PFSK-1 (cell line): ENCODE results near the gene TNFRSF19.

ENCODE experiments used
- FOXP2 ChIP-seq: optimal IDR thresholded peaks from 2 replicates; pipeline ENCODE3; 2011; ENCODE audit warnings: borderline replicate concordance, control low read depth, inconsistent platforms; ENCODE audit not compliant: insufficient read depth; ENCODE audit errors: extremely low read length, extremely low read depth
- POLR2AphosphoS5 ChIP-seq: IDR thresholded peaks from 2 replicates; pipeline ENCODE4 v1.6.1; 2012; ENCODE audit warnings: low read depth, mild to moderate bottlenecking, control low read depth, low read length, moderate library complexity
- REST ChIP-seq, 2 experiments: IDR thresholded peaks; 2 replicates each; pipeline versions ENCODE4 v1.6.1 to v1.8.0; 2011 to 2012; ENCODE audit warnings: low read depth in 2 of 2, low read length in 2 of 2, control low read depth in 1 of 2, inconsistent platforms in 1 of 2, mild to moderate bottlenecking in 1 of 2, moderate library complexity in 1 of 2; ENCODE audit not compliant: insufficient read depth in 1 of 2
- SIN3A ChIP-seq: IDR thresholded peaks from 2 replicates; pipeline ENCODE4 v1.6.1; 2012; ENCODE audit warnings: mild to moderate bottlenecking, low read length, moderate library complexity, borderline replicate concordance; ENCODE audit not compliant: insufficient read depth
- TAF1 ChIP-seq: IDR thresholded peaks from 2 replicates; pipeline ENCODE4 v1.6.1; 2012; ENCODE audit warnings: low read length, control low read depth, borderline replicate concordance; ENCODE audit not compliant: insufficient read depth

Gene TNFRSF19

GRCh38 chr13:23703246-23703860, 133.1 kb downstream of the TNFRSF19 start:
- no peak for TF ChIP-seq REST (IDR thresholded peaks at IDR 0.05; ENCODE audit: insufficient read depth in 1 of 2, low read depth in 2 of 2, low read length in 2 of 2)
- no peak for TF ChIP-seq POLR2AphosphoS5
- TF ChIP-seq FOXP2, result no peak
- TF ChIP-seq TAF1, result no peak
- no peak for TF ChIP-seq SIN3A

- TF ChIP-seq FOXP2 (no peak), REST (IDR thresholded peaks at IDR 0.05; ENCODE audit: insufficient read depth in 1 of 2, low read depth in 2 of 2, low read length in 2 of 2) (no peak), POLR2AphosphoS5 (no peak), TAF1 (no peak), SIN3A (no peak)
Observed at GRCh38 chr13:23705583-23705982, 135.4 kb downstream of the TNFRSF19 start.

GRCh38 chr13:23707674-23708073, 137.5 kb downstream of the TNFRSF19 start:
- TF ChIP-seq FOXP2 (no peak), SIN3A (no peak), REST (IDR thresholded peaks at IDR 0.05; ENCODE audit: insufficient read depth in 1 of 2, low read depth in 2 of 2, low read length in 2 of 2) (no peak), TAF1 (no peak), POLR2AphosphoS5 (no peak)

GRCh38 chr13:23709536-23709935, 139.3 kb downstream of the TNFRSF19 start:
- TF ChIP-seq TAF1, result no peak
- no peak for TF ChIP-seq SIN3A
- TF ChIP-seq FOXP2, result no peak
- no peak for TF ChIP-seq POLR2AphosphoS5
- no peak for TF ChIP-seq REST (IDR thresholded peaks at IDR 0.05; ENCODE audit: insufficient read depth in 1 of 2, low read depth in 2 of 2, low read length in 2 of 2)

GRCh38 chr13:23710366-23710765, 140.2 kb downstream of the TNFRSF19 start:
- TF ChIP-seq TAF1 (no peak), SIN3A (no peak), REST (IDR thresholded peaks at IDR 0.05; ENCODE audit: insufficient read depth in 1 of 2, low read depth in 2 of 2, low read length in 2 of 2) (no peak), POLR2AphosphoS5 (no peak), FOXP2 (no peak)
